Fibroblast of skin of right quadriceps (primary cell): Measurements from ENCODE around the gene TCERG1L.
A peak's percentile ranks its signal among the peaks of the same experiment; 100 is the strongest.

ENCODE experiments used
- DNase-seq: peaks from one replicate; pipeline ENCODE4 v3.0.0-alpha.2; 2013

TCERG1L gene

DNA sequence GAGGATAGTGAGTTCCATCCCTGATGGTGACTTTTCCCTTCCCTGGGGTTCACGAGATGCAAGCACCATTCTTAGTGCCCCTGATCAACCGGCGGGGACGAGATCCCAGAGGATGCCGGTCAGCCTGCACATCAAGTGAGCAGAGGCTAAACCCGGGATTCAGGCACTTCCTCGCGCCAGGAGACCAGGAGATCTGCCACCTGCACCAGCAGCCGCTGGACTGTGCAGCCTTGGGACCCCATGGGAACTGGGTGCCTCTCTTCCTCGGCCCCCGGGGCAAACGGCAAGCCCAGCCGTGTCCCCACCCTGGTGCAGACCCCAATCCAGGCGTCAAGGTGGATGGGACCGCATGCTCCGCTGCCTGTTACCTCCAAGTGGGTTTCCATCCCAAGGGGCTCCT lies 88.5 kb downstream of the TCERG1L start:
- no peak for DNase-seq

DNA sequence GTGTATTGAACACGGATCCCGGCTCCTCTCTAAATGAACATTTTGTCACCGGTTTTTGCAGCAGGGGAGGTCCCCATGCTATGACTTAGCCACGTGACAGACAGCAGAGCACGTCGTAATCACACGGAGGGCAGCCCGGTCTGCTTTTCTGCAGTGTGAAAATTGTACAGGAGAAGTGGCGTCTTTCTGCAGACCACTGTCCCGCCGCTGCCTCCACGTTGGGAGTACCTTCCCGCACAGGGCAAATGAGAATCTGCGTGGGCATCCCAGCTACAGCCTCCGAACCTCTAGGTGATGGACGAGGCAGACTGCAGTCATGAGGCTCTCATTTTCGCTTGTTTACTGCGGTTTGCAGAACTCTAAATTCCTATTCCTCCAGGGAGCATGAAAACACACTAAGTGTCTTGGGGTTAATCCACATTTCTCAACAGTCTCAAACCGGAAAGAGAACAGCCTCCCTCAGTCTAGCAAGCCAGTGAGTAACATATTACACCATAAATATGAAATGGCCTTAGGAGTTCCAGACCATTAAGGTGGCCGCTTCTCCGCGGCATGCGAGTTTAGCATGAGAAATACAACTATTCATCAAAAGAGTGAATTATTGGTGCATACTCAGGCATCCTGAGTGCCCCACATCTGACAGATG lies 89.8 kb downstream of the TCERG1L start:
- DNase-seq, result no peak

DNA sequence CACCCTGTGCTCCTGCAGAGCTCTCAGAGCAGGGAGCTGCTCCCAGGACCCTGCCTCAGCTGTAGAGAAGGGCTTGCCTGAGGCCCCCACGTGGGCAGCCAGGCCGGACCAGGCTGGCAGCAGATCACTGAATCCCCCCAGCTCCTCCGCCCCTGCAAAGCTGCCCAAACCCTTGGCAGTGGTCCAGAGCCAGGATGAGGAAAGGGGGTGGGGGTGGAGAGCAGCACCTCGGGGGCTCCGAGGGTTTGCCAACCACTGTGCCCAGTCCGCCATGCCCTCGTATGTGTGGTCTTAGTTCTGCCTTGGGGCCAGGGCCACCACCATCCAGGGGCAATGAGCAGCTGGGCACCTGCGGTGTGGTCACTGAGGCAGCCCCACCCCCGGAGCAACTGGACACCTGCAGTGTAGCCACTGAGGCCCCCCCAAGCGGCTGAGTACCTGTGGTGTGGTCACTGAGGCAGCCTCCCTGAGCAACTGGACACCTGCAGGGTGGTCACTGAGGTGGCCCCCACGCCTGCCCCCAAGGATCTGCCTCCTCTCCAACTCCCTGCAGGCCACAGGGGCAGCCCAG lies 90.8 kb downstream of the TCERG1L start:
- DNase-seq, result no peak

DNA sequence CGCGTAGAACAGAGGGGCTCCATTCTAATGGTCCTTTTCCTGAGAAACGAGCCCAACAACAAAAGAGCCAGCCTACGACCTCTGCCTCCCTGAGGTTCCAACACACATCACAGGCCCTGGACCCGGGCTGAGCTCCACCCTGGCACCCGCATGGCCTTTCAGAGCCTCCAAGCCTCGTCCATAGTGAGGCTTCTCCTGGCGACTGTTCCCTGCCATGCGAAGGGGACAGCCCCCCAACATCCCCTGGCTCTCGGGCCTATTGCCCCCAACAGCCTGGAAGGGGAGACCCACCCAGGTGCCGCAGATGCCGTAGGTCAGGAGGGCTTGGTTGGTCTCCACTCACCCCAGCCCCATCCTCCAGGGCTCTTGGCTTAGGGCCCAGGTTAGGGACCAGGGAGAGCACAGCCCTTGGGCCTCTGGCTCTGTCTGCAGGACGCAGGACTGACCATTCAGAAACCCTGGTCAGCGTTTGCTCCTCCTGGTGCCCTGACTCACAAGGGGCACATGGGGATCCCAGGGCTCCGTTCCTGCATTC lies 91.5 kb downstream of the TCERG1L start:
- no peak for DNase-seq

DNA sequence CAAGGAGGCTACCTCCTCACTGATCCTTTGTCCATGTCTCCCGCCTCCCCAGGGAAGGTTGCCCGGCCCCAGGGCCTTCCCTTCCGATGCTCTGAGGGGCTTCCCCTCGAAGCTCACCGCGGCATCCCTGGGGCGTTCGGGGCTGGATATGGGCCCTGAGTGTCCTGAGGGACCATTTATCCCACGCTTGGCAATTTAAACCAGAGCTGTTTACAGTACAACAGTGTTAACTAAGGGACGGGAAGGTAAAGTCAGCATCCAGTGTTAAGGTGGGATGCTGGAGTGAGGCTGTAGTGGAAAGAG lies 92.0 kb downstream of the TCERG1L start:
- DNase-seq, result no peak

- DNase-seq, result no peak
Observed at GRCh38 chr10:131218811-131219583, 92.5 kb downstream of the TCERG1L start.

DNA sequence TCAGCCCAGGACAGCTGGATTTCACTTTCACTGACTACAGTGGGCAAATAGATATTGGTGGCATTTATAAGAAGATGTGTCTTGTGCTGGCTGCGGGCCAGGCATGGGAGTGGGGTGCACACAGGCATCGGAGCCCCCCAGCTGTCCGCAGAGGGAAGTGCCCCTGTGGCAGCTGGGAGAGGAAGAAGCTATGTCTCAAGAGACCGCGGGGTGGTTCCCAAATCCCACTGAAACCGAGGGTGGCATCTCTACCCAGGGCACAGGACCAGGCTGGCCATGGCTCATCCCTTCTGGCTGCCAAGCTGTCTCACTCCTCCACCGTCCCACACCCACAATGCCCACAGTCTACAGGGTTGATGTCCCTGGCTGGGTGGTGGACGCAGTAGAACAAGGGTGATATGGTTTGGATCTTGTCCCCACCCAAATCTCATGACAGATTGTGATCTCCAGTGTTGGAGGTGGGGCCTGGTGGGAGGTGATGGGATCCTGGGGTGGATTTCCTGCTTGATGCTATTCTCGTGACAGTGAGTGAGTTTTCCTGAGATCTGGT lies 94.8 kb downstream of the TCERG1L start:
- no peak for DNase-seq

GRCh38 chr10:131215776-131216175 lies 95.7 kb downstream of the TCERG1L start:
- DNase-seq, result no peak

DNA sequence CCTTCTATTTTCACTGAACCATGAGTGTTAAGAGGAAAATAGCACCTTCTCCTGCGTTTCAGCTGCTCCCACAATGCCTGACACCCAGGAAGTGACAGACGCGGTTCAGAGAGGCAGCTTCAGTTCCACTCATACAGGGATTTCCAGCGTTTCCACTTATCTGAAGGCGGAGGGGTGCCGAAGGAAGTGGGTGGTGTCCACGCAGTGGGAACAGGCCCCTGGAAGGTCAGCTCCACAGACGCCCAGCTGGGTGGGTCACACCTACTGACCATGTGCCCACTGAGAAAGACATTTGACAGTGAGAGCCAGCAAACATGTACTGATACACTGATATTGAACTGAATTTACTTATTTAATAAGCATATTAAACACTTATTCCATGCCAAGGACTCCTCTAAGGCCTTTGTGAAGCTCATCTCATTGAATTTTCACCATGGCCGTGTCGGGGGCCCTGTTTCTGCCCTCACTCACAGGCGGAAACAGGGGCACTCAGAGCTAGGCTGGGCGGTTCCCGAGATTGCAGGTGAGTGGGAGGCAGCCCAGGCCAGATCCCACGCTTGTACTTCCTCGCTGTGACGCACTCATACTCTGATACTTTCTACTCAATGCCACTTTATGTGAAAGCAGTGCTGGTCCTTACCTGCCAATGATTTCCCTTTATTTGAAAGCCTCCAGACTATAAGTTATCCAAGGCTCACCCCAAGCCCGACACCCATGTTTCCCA lies 96.8 kb downstream of the TCERG1L start:
- no peak for DNase-seq

- DNase-seq, result peak; percentile 63
Observed at GRCh38 chr10:131213741-131214505, 97.6 kb downstream of the TCERG1L start.

GRCh38 chr10:131212763-131213325 lies 98.7 kb downstream of the TCERG1L start:
- DNase-seq, result no peak

DNA sequence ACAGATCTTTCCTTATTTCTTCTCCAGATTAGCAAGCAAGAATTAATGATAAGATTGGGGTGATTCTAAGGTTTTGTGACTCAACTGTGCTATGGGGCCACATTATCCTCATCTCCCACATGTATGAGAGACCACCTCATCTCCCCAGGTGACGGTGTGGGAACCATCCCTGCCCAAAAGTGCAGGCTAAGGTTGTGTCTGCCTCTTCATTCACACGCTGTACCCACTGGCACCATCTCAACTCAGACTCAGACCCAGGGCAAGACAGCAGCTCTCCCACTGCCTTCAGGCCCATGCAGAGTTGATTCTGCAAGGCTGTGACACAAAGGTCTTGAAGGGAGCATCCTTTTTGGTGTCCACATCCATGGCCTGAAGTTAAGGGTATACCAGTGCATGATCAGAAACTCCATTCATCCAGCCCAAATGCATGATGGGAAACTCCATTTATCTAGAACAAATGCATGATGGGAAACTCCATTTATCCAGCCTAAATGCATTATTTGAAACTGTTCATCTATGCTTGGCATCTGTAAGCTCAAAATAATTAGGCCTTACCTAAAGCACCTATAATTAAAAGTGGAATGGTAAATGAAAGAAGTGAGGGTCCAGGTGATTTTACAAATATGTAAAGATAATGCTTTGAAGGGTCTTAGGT lies 99.4 kb downstream of the TCERG1L start:
- no peak for DNase-seq

- no peak for DNase-seq
Observed at GRCh38 chr10:131211559-131211958, 100.0 kb downstream of the TCERG1L start.

DNA sequence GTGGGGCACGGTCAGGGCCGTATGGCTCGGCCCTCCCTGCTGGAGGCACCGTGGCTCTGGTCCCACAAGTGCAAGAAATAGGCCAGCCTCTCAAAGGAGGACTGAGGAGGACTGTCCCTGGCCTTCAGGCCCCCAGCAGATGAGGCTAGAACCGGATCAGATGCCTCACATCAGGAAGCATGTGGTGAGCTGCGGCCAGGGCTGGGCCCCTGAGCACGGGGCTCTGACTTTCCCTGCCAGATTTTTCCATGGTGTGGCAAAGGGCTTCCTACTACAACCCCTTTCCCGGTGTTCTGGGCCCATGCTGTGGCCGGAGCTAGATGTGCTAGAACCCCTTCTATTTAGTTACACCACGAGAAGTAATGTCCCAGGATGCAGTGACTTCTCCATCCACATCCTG lies 100.4 kb downstream of the TCERG1L start:
- no peak for DNase-seq

- DNase-seq, result no peak
Observed at GRCh38 chr10:131210181-131210580, 101.3 kb downstream of the TCERG1L start.

DNA sequence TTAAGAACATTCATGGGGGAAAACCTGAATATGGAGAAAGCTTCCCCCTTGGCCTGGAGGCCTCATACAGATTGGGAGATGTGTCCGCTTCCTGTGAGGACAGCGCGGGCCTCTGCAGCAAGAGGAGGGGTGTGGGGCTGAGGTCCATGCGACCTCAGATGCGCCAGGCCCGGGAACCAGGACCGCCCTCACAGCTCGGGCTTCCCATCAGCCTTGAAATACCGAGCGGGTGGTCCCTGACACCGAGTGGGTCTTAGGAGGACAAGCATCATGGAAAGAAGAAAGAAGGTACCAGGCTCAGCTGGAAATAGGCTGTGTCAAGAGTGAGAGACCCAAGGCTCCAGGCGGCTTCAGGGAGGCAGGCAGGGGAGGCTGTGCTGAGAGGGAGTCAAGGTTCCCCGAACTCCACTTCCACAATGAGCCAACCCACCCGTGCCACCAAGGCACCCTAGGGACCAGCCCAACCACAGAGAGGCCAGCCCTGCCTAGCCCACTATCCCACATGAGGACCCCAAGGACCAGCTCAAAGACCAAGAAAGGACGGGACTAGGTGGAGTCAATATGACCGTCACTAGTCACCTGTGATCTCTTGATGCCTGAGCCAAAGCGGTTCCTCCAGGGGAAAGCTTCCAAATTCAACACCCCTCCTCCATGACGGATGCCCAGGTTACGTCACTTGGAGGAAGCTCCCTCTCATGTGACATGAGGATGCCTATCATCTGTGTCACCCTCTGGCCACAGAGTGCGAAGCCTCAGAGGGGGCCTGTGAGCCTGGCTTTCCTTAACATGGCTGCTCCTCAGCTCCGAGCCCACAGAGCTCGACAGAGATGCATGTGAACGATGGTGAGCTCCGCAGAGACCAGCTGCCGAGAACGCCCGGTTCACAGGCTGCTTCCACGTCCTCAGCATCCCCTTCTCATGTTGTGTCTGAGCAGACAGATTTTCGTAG lies 103.7 kb downstream of the TCERG1L start:
- no peak for DNase-seq

GRCh38 chr10:131207176-131207575 lies 104.3 kb downstream of the TCERG1L start:
- DNase-seq, result no peak

DNA sequence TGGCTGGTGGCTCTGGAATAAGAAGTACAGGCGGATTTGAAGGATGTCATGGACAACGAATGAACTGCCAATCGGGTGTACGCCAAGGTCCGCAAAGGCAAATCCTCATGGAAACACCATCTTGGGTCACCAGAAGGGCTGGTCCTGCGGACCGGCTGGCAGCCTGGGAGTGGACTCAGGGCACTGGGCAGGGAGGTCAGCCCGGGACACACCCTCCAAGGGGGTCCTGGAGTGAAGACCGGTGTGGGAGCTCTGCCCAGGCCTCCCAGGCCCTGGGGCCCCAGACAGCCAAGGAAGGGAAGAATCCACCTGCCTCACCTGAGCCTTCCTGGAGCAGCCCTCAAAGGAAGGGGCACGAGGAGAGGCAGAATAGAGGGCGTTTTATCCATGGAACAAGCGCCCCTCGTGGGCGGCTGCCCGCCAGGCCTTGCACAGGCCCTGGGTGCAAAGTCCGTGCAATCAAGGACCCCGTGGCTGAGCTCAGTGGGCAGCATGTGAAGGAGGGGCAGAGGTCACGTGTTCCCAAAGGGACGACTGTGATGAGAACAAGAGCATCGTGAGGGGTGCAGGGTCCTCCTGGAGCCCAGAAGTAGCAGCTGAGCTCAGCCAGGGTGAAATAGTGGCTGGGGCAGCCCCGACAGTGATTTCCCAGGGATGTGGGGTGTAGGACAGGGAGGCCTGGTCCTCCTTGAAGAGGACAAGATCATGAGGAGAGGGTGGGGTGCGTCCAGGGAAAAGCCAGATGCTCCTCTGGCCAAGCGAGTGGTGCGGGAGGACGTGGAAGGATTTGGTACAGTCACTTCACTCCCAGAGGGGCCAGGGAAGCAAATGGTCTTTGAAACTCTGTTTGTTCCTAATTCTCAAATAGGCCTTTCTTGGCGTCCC lies 105.2 kb downstream of the TCERG1L start:
- DNase-seq, result no peak

GRCh38 chr10:131205556-131205955 lies 106.0 kb downstream of the TCERG1L start:
- no peak for DNase-seq
